ENCODE results near the gene NBAS. TPM values are rescaled to one million over a fixed set of nuclear protein-coding genes. Genes with fewer than 3 reads are reported as not detected.

The NBAS gene
- total and polyA plus RNA-seq, 2 donors (not counting 1 experiment from before 2014, with no cell fraction given), result 27.0 to 124 TPM

DNA sequence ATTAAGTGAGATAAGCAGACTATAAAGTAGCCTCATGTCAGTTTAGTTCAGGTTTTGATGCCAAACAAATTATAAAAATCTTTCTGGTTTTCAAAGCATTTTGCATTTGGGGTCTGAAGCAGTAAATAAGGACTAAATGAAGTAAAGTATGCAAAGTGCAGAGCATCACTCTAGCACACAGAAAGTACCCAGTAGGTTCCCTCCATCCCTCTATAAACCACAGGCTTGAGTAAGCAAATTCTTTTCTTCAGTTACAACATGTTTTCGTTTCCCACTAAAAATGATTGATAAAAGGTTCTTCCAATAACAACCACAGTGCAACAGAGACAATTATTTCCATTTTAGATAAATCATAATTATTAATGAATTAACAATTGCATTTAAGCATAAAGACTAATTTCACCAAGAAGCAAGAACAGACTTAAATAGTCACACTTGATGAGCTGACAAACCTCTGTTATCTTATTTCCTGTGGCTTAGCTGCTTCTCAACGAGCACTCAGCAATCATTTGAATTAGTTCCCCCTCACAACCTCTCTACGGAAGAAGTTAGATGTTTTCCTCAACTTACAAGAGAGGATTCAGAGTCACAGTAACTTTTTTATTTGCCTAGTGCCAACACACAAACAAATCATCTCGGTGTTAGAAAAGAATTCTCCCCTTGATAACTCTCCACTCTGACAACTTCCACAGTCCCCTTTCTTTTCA lies 249.8 kb downstream of the NBAS start:
- Histone ChIP-seq H3K27me3 (ENCODE audit: control insufficient read depth, insufficient read depth, low read length) (no peaks in the 10 kb centered on the region), H3K4me1 (ENCODE audit: control insufficient read depth, extremely low read depth, insufficient read depth, low read length) (no peaks in the 10 kb centered on the region), H2AFZ (ENCODE audit: low read length) (no peak overlapping the region), H3K4me3 (replicated peaks in 1 of 4; ENCODE audit: control extremely low read depth in 1 of 4, insufficient read depth in 1 of 4, low read depth in 3 of 4, low read length in 4 of 4) (no peak overlapping the region), H3K36me3 (ENCODE audit: control insufficient read depth, insufficient read depth, low read length) (no peaks in the 10 kb centered on the region), H4K20me1 (ENCODE audit: control insufficient read depth, extremely low read depth, insufficient read depth, low read length) (no peaks in the 10 kb centered on the region), H3K4me2 (ENCODE audit: extremely low read depth, insufficient read depth, low read length) (no peak overlapping the region), H3K79me2 (ENCODE audit: control insufficient read depth, insufficient read depth, low read length) (no peaks in the 10 kb centered on the region), H3K9me3 (ENCODE audit: control insufficient read depth, insufficient read depth, low read depth, low read length) (no peaks in the 10 kb centered on the region), H3K27ac (ENCODE audit: insufficient read depth, low read length) (no peak overlapping the region), H3K9ac (ENCODE audit: insufficient read depth, low read length) (no peak overlapping the region)
- no peak for TF ChIP-seq EZH2 (IDR thresholded peaks at IDR 0.05; ENCODE audit: low read length, missing control alignments)
- no peak for TF ChIP-seq CTCF (conservative IDR thresholded peaks at IDR 0.05 in 1 of 2, IDR thresholded peaks at IDR 0.05 in 1 of 2; ENCODE audit: low read depth in 1 of 2, low read length in 2 of 2)
- peak in 1 of 2 donors; percentile 45 for DNase-seq (ENCODE audit: low read depth in 2 of 2)

DNA sequence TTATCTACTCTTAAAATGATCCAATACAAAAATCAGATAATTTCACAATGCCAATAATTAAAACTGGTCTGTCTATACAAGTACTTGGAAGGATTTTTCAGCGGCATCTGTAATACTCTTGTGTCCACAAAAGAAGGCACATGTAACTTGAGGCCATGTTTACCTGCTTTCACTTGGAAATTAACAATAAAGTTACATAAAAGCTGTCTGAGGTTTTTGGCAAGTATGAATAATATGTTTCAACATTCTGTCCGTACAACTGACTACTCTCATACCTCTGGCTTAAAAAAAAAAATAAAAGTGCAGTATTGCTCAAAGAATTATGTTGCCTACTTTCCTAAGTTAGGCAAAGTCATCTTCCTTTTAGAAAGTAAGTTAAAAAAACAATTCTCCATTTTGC lies 253.6 kb downstream of the NBAS start:
- no peaks in the 10 kb centered on the region for H3K9me3 ChIP-seq (ENCODE audit: control insufficient read depth, insufficient read depth, low read depth, low read length)
- DNase-seq (ENCODE audit: low read depth in 2 of 2), result no peak
- H3K79me2 ChIP-seq (ENCODE audit: control insufficient read depth, insufficient read depth, low read length), result no peaks in the 10 kb centered on the region
- peaks cover 2% of the 10 kb centered on the region for H3K36me3 ChIP-seq (ENCODE audit: control insufficient read depth, insufficient read depth, low read length)
- TF ChIP-seq EZH2 (IDR thresholded peaks at IDR 0.05; ENCODE audit: low read length, missing control alignments) (no peak), CTCF (conservative IDR thresholded peaks at IDR 0.05 in 1 of 2, IDR thresholded peaks at IDR 0.05 in 1 of 2; ENCODE audit: low read depth in 1 of 2, low read length in 2 of 2) (no peak)
- no peak overlapping the region for H3K27ac ChIP-seq (ENCODE audit: insufficient read depth, low read length)
- no peak overlapping the region for H3K9ac ChIP-seq (ENCODE audit: insufficient read depth, low read length)
- H4K20me1 ChIP-seq (ENCODE audit: control insufficient read depth, extremely low read depth, insufficient read depth, low read length), result no peaks in the 10 kb centered on the region
- no peak overlapping the region for H3K4me3 ChIP-seq (replicated peaks in 1 of 4; ENCODE audit: control extremely low read depth in 1 of 4, insufficient read depth in 1 of 4, low read depth in 3 of 4, low read length in 4 of 4)
- no peak overlapping the region for H2AFZ ChIP-seq (ENCODE audit: low read length)
- no peaks in the 10 kb centered on the region for H3K4me1 ChIP-seq (ENCODE audit: control insufficient read depth, extremely low read depth, insufficient read depth, low read length)
- H3K27me3 ChIP-seq (ENCODE audit: control insufficient read depth, insufficient read depth, low read length), result no peaks in the 10 kb centered on the region
- H3K4me2 ChIP-seq (ENCODE audit: extremely low read depth, insufficient read depth, low read length), result no peak overlapping the region

GRCh38 chr2:15306706-15307105 lies 254.4 kb downstream of the NBAS start:
- no peaks in the 10 kb centered on the region for H3K9me3 ChIP-seq (ENCODE audit: control insufficient read depth, insufficient read depth, low read depth, low read length)
- H3K4me1 ChIP-seq (ENCODE audit: control insufficient read depth, extremely low read depth, insufficient read depth, low read length), result no peaks in the 10 kb centered on the region
- no peak overlapping the region for H2AFZ ChIP-seq (ENCODE audit: low read length)
- H3K27me3 ChIP-seq (ENCODE audit: control insufficient read depth, insufficient read depth, low read length), result no peaks in the 10 kb centered on the region
- H3K79me2 ChIP-seq (ENCODE audit: control insufficient read depth, insufficient read depth, low read length), result no peaks in the 10 kb centered on the region
- no peak for TF ChIP-seq EZH2 (IDR thresholded peaks at IDR 0.05; ENCODE audit: low read length, missing control alignments)
- no peak for TF ChIP-seq CTCF (conservative IDR thresholded peaks at IDR 0.05 in 1 of 2, IDR thresholded peaks at IDR 0.05 in 1 of 2; ENCODE audit: low read depth in 1 of 2, low read length in 2 of 2)
- no peak overlapping the region for H3K27ac ChIP-seq (ENCODE audit: insufficient read depth, low read length)
- H3K9ac ChIP-seq (ENCODE audit: insufficient read depth, low read length), result no peak overlapping the region
- no peak overlapping the region for H3K4me2 ChIP-seq (ENCODE audit: extremely low read depth, insufficient read depth, low read length)
- DNase-seq (ENCODE audit: low read depth in 2 of 2), result peak in 1 of 2 donors; percentile 39
- H3K36me3 ChIP-seq (ENCODE audit: control insufficient read depth, insufficient read depth, low read length), result peaks cover 2% of the 10 kb centered on the region
- no peaks in the 10 kb centered on the region for H4K20me1 ChIP-seq (ENCODE audit: control insufficient read depth, extremely low read depth, insufficient read depth, low read length)
- no peak overlapping the region for H3K4me3 ChIP-seq (replicated peaks in 1 of 4; ENCODE audit: control extremely low read depth in 1 of 4, insufficient read depth in 1 of 4, low read depth in 3 of 4, low read length in 4 of 4)
